NCI-H128 (cell line): ENCODE results near the gene ZNF555.

Experiments
- DNase-seq: peaks from one replicate; lab custom pipeline; 2025; ENCODE audit not compliant: unreplicated experiment; lab: John Stamatoyannopoulos, UW

The ZNF555 gene

DNA sequence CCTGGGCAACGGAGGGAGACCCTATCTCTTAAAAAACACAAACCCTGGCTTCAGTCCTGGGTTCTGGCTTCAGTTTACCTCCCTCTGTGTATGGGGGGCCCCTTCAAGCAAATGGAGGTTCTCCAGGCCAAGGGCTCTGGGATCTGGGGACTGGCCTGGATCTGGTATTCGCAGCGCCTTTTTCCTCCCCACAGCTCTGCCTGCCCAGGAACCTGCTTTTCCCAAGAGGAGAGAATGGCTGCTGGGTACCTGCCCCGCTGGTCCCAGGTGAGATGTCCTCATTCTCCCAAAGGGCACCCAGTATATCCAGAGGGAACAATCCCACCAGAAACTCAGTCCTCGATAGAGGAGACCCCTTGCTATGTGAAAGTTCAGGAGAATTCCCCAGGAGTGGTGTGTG, 18.4 kb upstream of the ZNF555 start:
- DNase-seq = no peak

DNA sequence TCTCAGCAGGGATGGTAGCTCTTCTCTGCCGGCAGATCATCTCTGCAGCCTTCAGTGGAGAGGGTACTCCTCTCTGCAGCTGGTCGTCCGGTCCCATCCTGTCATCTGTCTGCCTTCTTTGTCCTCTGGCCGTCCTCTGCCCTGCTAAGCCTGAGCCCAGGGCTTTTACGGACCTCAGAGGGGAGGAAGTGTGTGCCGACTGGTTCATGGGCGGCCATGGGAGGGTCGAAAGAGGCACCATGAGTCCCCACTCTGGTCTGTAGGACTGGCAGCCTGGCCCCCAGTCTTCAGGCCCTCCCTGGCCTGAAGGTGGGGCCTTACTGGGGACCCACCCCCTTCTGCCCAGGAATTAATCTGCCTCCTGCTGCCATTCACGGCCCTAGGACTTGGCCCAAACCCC, 17.6 kb upstream of the ZNF555 start:
- DNase-seq = no peak

DNA sequence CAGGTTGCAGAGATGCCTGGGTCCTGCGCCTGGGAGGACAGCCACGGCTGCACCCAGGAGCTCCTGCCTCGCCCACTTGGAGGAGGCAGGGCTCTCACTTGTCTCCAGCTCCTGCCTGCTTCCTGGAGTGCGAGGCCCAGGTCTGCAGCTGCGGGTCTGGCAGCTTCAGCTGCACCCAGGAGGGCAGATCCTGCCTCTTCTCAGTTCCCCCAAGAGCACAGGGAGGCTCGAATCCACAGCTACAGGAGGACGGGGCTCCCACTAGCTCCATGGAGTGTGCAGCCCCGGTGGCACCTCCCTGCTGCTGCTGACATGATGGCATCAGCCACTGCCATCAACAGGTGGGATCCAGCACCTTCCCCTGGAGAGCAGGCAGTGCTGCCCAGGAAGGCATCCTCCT, 17.1 kb upstream of the ZNF555 start:
- DNase-seq = no peak

DNA sequence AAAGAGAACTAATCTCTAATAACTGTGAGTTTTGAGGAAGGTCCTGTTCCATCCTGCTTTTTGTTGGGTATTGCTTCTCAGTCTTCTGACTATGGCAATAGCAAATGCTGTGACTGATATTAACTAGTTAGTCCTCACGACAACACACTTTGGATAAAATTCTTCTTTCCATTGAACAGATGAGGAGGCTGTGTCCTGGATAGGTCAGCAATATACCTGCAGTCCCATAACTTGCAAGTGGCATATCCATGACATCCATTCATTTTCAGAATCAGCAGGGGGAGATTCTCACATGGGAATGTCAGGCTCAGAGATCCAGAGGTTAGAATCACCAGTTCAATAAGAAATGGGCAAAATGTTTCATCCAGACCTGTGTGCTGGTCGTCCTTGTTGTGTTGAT, 14.3 kb upstream of the ZNF555 start:
- DNase-seq = no peak

DNA sequence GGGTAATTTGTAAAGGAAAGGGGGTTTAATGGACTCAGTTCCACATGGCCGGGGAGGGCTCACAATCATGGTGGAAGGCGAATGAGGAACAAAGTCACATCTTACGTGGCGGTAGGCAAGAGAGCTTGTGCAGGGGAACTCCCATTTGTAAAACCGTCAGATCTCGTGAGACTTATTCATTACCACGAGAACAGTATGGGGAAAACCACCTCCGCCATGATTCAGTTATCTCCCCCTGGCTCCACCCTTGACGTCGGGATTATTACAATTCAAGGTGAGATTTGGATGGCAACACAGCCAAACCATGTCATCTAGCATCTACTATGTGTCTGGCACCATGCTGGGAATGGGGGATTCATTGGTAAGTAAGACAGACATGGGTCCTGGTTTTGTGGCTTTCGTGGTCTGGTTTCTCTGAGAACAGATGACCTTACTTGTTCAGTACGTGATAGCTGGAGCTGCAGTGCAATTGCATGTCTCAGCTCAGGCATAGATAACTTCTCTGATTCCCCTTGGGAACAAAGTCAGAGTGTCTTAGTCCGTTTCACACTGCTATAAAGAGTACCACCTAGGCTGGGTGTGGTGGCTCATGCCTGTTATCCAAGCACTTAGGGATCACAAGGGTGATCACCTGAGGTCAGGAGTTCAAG, 13.3 kb upstream of the ZNF555 start:
- DNase-seq = no peak

DNA sequence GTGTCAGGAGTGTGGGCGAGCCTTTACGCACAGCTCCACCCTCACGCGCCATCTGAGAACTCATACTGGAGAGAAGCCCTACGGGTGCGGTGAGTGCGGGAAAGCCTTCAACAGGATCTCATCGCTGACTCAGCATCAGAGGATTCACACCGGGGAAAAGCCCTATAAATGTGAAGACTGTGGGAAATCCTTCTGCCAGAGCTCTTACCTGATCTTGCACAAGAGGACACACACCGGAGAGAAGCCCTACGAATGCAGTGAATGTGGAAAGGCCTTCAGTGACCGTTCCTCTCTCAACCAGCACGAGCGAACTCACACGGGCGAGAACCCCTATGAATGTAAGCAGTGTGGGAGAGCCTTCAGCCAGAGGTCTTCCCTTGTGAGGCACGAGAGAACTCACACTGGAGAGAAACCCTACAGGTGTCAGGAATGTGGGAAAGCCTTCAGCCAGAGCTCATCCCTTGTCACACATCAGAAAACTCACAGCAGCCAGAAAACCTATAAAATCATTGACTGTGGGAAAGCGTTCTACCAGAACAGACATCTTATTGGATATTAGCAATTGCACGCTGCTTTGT, 6.9 kb upstream of the ZNF555 start:
- DNase-seq = no peak

DNA sequence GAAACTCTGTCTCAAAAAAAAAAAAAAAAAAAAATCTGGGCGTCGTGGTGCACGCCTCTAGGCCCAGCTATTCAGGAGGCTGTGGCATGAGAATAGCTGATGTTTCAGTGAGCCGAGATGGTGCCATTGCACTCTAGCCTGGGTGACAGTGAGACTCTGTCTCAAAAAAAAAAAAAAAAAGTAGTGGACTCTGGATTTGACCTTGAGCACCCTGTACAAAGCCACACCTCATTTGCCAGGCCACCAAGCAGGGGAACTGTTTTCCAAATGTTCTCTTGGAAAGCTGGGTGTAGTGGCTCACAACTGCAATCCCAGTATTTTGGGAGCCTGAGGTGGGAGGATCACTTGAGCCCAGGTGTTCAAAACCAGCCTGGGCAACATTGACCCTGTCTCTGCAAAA, 3.8 kb upstream of the ZNF555 start:
- no peak for DNase-seq

DNA sequence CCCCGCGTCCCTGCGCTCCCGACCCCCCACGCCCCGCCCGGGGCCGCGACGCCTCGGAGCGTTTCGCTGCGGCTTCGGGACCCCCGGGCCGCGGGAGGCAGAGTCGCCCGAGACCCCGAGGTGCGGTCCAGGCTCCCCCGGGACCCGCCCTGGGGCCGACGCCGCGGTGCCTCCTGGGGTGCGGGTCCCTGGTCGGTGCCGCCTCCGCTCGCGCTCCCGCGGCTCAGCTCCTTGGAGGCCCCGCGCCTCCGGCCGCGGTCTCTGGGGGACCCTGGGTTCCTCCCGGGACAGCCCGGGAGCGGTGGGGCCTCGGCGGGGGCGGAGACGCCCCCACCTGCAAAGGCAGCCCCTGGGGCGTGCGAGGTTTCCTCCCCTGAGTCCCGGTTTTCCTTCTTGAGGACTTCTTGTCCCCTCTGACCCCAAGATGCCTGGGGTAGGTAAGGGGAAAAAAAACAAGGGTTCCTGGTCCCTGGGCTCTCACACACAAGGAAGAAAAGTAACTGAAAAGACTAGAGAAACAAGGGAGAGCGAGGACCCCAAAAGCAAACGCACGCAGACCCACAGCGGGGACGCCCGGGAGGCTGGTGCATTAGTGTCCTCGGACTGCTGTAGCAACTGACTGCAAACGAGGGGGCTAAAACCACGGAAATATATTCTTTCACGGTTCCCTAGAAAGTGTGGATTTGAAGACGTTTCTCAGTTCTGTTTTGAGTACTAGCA, 740 bp downstream of the ZNF555 start:
- no peak for DNase-seq

DNA sequence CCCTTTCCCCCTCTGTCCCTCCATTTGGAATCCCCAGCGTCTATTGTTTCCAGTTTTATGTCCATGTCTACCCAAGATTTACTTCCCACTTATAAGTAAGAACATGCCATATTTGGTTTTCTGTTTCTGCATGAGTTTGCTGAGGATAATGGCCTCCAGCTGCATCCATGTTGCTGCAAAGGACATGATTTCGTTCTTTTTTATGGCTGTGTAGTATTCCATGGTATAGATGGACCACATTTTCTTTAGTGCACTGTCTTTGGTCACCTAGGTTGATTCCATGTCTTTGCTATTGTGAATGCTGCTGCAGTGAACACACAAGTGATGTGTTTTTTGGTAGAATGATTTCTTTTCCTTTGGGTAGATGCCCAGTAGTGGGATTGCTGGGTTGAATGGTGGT, 3.8 kb downstream of the ZNF555 start:
- no peak for DNase-seq

DNA sequence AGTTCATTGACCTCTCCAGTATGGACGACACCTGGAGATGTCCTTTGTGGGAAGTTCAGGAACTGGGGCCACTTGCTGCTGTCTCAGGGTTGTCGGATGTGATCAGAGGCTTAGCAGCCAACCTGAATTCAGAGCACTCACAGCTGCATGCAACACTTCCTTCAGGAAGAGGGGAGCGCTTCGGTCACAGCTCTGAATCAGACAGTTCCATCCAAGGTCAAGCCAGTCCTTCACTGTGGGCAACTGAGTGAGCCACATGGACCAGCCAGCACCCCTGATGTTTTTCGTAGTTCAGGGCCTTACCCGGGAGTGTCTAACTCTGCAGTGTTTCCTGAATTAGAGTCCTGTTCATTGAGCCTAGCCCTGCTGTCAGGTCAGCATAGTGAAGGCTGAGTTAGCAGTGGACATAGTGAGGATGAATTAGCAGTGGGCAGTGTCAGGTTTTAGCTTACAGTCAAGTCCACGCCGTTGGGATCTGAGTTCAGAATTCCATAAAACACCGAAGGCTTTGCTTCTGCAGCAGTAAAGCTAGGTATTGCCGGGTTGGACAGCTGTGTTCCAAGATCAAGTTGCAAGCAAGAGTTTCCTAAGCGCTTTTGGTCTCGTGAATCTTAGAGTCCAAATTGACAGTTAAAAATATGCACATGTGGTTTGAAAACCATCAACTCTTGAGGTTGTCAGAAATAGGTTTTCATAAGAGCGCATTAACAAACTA, 5.1 kb downstream of the ZNF555 start:
- no peak for DNase-seq

DNA sequence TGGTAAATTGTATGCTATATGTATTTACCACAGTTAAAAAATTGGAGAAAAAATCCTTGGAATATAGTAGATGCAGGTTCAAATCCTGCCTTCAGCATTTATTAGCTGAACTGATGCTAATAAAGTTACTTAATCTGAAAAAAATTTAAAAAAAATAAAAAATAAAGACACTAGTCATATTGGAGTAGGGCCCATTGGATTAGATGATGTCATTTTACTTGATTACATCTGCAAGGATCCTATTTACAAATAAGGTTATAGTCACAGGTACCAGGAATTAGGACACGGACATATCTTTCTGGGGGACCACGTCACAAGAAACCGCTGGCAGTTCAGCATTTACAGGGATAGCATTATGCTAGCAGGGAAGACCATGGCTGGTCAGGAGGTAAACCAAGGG, 6.2 kb downstream of the ZNF555 start:
- DNase-seq = no peak

DNA sequence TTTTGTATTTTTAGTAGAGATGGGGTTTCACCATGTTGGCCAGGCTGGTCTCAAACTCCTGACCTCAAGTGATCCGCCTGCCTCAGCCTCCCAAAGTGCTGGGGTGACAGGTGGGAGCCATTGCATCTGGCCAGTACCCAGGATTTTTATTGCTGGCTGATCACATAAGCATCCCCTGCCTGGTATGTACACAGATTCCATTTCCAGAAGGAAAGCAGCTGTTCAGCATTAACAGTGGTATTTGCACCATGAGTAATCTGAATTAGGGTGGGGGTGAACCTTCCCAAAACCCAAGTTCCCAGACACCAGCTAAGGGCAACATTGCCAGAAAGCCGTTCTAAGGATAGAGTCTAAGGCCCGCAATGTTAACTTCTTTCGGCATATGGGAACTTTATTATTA, 7.3 kb downstream of the ZNF555 start:
- no peak for DNase-seq

DNA sequence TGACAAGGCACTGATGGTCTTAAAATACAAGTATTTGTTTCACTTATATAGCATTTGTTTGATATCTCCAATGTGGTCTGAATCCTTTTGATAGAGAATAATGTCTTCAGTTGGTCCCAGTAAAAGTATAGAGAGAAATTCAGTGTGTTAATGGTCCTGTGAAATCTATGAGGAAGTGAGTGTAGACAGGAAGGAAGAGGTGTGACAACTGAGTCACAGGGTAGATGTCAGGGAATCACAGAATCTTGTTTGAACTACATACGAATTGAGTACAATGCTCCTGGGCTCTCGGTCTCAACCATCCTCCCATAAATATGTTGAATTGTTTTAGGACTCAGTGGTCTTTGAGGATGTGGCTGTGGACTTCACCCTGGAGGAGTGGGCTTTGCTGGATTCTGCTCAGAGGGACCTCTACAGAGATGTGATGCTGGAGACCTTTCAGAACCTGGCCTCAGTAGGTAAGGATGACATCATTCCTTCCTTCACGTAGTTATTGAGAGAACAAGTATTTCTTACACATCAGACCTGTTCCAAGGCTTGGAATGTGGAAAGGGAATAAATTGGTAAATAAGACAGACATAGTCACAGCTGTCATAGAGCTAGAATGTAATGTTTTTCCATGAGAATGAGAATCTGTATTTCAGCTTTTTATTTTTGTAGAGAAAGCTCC, 9.1 kb downstream of the ZNF555 start:
- DNase-seq = no peak

DNA sequence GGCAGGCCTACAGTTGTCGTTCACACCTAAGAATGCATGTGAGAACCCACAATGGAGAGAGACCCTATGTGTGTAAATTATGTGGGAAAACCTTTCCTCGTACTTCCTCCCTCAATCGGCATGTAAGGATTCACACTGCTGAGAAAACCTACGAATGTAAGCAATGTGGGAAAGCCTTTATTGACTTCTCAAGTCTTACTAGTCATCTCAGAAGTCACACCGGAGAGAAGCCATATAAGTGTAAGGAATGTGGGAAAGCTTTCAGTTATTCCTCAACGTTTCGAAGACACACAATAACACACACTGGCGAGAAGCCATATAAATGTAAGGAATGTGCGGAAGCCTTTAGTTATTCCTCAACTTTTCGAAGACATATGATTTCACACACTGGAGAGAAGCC, 11.3 kb downstream of the ZNF555 start:
- DNase-seq = no peak

DNA sequence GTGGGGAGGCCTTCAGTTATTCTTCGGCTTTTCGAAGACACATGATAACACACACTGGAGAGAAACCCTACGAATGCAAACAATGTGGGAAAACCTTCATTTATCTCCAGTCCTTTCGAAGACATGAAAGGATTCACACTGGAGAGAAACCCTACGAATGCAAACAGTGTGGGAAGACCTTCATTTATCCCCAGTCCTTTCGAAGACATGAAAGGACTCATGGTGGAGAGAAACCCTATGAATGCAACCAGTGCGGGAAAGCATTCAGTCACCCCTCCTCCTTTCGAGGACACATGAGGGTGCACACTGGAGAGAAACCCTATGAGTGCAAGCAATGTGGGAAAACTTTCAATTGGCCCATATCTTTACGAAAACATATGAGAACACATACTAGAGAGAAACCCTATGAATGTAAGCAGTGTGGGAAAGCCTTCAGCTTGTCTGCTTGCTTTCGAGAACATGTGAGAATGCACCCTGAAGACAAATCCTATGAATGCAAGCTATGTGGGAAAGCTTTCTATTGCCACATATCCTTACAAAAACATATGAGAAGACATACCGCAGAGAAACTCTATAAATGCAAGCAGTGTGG, 11.8 kb downstream of the ZNF555 start:
- DNase-seq = no peak

DNA sequence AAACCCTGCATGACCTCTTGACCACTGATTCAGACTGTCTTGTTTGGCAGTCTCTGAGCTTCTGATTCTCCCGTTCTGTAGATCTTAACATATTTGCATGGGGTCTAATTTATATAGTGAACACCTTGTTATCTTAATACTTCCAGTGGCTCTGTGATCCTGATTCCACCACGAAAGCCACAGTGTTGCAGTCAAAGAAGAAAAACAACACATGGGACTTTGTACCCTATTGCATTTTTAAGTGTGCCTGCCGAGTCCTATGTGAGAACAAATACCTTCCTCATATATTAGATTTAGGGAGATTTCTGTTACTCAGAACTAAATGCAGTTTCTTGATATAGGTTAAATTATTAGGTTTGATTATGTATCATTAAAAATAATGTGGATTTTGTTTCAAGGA, 13.6 kb downstream of the ZNF555 start:
- DNase-seq = no peak

DNA sequence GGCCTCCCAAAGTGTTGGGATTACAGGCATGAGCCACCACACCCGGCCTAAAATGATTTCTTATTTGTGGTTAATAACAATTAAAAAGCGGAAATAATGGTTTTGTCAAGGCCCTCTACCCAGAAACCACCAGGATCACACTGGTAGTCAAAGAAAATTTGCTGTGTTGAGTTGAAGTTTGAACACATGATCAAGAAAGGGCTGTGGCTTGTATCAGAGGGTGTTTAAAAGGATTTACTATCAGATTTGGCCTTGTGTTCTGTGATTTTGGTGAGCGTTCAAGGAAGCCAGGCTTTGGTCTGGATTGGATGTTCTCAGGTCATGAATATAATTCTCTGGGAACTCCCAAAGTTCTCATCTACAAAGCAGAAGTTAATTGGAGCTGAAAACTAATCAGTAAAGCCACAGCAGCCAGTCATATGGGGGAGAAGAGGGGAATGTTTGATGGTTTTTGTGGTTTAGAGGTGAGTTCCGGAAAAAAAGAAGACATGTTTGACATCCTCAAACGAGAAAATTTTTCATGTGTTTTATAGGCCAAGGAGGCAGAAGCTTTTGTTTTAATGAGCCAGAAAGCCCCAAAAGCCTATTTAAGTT, 15.3 kb downstream of the ZNF555 start:
- DNase-seq = no peak

DNA sequence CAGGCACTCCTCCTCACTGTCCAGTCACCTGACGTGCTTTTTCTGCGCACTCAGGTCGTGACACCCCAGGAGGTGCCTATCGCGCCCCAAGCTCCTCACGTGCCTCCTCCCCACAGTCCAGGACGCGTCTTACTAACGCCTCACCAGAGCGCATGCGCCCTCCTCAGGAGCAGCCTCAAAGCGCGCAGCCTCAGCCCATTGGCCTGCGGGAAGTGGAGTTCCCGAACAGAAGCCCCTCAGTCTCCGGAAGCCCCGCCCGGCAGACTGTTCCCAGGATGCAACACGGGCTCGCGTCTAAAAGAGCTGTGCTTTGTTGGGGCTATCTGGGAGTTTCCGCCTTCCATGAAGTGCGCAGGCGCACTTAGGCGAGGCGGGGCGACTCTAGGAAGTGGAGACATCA, 17.6 kb downstream of the ZNF555 start:
- no peak for DNase-seq

DNA sequence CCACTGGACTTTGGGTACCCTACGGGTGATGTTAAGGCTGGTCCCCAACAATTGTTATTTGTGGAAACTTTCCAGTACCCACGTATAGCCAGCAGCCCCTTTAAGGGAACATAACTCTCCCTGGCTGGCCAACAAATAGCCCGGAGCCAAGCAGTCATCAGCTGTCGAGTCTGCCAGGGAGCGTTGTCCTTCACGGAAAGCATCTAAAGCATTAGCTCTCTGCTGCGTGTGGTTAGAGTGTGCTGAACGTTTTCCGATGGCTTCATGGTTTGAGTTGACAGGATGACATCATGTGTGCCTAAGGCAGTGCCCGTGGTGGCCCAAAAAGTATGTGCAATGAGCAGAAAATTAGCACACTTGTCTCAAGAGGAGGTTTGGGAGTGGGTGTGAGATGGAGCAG, 22.5 kb downstream of the ZNF555 start:
- DNase-seq = no peak

DNA sequence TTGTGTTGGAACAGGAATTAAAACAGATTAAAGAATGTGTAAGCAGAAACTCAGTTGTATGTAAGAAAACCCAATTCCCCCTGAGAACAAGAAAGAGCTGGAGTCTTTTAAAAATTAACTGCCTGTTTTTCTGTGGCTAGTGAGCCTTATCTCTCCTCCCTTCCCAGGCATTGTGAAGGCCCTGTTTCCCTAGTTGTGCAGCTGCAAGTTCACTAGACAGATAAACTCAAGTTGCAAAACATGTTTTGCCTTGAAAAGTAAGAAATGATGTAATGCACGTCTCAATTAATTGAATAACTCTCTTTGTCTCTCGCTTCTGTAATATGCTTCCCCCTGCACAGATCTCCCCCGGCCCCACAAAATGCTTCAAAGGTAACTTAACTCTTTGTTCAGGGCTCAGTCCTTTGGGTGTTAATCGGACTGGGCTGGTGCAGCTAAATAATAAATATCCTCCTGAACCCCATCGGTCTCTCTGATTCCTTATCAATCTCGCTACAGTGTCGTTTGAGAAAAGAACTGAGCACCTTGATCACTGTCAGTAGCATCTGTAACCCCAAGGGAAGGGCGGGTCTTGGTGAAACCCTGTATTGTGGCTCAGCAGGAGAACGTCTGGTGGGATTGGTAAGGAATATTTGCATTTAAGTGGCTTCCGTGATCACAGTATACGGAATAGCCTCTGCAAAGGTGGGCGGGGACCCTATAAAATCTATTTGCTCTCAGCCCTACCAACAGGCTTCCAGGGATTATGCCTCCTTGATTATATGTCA, 24.2 kb downstream of the ZNF555 start:
- no peak for DNase-seq
